GM19025 (cell line): ENCODE results near the gene ABCB4.

Experiments used
- ATAC-seq: cut with Tn5 transposase; IDR thresholded peaks from one replicate; pipeline ENCODE4 v1.9.1; 2021; ENCODE audit warnings: mild to moderate bottlenecking, low read depth, moderate library complexity; ENCODE audit not compliant: unreplicated experiment

ABCB4 gene

GRCh38 chr7:87427288-87427687 lies 48.2 kb downstream of the ABCB4 start:
- ATAC-seq: no peak

- peak; percentile 59 for ATAC-seq
Measured at GRCh38 chr7:87426160-87426559, 49.3 kb downstream of the ABCB4 start.

- no peak for ATAC-seq
Measured at GRCh38 chr7:87424075-87424474, 51.4 kb downstream of the ABCB4 start.

- ATAC-seq: no peak
Measured at GRCh38 chr7:87420173-87420572, 55.3 kb downstream of the ABCB4 start.

DNA sequence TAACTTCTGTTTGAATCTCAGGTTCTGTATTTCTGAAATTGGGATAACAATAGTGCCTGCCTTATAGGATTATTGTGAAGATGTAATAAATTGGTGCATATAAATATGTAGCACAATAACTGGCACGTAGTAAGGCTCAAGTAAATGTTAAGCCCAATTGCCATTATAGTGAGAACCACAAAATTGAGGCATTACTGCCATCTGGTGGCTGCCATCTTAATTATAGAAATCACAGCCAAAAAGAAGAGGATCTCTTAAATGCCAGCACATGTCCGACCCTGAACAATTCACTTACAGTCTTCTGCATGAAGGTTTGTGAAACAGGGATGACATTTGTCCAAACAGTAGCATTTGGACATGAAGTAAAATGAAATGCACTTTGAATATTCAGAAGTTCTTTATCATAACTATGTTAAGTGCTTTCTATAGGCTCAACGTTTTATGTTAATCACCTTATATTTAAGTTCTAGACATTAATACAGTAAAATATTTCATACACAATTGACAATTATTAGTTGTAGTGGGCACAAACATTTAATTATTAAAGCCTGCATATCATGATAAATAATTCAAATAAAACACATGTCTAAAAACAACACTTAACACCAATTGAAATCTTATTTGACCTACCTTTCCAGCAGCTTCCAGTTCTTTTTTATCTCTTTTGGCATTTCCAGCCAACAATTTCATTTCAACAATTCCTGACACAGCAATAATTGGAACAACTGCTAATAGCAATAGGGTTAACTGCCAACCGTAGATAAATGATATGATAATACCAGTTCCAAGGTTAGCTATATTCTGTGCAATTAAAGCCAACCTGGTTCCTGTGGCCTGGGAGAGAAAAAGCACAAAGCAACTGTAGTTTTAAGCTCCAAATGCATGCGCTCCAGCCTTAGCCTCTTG lies 58.5 kb downstream of the ABCB4 start:
- ATAC-seq: peak; percentile 66

DNA sequence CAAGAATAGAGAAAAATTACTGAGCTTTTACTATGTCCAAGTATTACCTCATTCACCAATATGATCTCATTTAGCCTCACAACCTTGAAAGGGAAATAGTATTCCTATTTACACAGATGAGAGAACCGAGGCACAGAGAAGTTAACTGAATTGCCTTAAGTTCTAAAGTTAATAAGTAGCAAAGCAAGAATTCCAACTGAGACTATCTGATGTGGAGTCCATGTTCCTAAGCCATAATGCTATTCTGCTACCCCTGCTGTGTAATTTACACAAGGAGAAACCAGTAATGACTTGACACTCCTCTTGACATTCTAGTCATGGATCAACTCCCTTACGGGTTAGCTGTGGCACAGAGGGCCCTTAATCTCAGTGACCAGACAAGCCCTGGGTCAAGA lies 60.7 kb downstream of the ABCB4 start:
- no peak for ATAC-seq

GRCh38 chr7:87413951-87414793 lies 61.3 kb downstream of the ABCB4 start:
- no peak for ATAC-seq

- ATAC-seq: no peak
Measured at GRCh38 chr7:87413029-87413428, 62.5 kb downstream of the ABCB4 start.

GRCh38 chr7:87411186-87411585 lies 64.3 kb downstream of the ABCB4 start:
- no peak for ATAC-seq

- ATAC-seq: no peak
Measured at GRCh38 chr7:87404674-87405073, 70.8 kb downstream of the ABCB4 start.

DNA sequence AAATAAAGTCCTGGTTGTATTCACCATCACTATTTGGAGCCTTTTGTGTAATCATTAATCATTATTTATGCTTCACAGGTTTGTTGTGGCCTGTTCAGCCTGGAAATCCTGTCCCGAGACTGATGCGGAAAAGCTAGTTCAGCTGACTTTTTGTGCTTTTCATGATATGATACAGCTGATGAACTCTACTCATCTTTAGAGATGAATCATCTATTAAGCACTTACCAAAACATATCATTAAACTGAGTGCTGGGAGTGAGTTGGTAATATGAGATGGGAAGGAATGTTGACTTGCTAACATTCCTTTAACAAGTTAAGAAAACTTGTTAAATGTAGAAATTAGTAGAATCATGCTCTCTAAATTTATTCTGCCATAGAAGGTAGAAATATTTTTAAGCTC lies 77.0 kb downstream of the ABCB4 start:
- ATAC-seq: no peak

DNA sequence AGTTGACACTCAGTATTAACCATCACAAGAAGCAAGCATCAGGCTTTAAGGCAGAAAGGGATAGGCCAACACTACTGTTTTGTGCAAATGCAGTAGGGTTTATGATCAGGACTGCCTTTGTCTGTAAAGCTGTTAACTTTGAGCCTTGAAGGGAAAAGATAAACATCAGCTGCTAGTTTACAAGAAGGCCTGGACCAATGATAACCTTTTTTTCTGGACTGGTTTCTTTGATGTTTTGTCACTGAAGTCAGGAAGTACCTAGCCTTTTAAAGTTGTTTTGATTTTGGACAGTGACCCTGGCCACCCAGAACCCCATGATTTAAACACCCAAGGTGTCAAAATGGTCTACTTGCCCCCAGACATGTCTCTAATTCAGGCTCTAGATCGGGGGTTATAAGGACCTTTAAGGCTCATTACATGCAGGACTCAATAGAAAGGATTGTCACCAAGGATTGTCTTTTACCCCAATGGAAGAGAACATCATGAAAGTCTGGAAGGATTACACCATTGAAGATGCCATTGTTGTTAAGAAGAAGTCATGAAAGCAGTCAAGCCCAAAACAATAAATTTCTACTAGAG lies 79.9 kb downstream of the ABCB4 start:
- no peak for ATAC-seq

DNA sequence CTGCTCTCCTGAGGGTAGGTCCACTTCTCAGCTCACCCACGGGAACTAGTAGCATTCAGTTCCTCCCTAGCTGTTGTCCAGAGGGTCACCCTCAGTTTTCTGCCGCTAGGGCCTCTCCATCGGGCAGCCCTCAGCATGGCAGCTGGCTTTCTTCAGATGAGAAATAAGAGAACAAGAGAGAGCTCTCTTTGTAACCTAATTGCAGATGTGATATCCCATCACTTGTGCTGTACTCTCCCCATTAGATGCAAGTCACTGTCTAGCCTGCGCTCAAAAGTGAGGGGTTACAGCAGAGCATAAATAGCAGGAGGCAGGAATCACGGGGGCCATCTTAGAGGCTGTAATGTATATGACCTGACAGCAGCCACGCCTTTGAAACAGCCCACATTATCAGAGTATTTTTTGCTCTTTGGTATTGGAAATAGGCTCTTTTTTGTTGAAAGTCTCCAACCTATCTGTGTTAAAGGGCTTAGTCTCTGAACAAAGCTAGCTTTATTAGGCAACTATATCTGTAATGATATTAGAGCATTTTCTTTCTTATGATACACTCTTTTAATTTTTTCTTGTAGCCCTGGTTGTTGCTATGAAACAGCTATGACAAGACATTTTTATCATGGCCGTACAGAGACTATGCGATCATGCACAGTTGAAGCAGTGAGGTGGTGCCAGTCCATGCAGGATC lies 84.3 kb downstream of the ABCB4 start:
- ATAC-seq: no peak

GRCh38 chr7:87380905-87381304 lies 94.6 kb downstream of the ABCB4 start:
- ATAC-seq: no peak

DNA sequence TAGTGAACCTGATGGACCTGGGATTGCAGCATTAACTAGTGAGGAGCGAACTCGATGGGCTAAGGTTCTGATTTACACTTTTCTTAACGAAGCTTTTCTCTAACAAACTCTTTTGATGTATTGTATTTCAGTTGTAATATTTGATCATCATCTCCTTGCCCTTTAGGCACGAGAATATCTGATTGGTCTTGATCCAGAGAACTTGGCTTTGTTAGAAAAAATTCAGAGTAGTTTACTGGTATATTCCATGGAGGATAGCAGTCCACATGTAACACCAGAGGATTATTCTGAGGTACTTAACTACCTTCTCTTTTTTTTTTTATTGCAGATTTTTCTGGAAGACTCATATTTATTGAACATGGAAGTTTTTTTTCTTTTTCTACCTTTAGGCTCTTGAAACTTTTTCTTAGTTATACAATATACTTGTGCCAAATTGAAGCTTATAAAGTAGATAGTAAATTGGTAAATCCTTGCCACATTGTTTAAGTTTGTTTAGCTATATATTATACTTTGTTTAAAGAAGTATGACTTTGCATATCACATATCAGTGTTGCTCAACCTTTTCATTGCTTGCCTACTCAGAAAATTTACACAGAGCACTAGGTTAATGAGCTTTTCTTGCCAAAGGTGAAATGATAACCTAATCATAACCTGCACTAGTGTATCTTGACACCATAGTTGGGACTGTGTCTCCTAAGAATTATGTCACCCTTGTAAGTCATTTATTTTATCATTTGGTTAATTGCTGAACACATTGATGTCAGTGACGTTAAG lies 99.6 kb downstream of the ABCB4 start:
- ATAC-seq: no peak

- no peak for ATAC-seq
Measured at GRCh38 chr7:87370660-87371180, 104.8 kb downstream of the ABCB4 start.

DNA sequence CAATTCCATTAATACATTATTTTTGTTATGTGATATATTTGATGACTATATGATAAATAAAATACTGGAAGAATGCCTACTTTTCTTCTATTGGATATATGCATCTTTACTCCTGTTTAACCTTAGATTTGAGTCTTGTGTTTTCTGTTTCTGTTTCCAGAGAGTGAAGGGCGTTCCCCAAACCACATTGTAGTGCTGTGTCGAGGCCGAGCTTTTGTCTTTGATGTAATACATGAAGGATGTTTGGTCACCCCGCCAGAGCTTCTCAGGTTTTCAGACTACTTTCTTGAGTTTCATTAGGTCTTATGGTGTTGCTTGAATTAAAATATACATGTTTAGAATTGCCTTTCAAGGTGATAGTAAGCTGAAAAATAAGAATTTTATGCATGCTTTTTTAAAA lies 106.3 kb downstream of the ABCB4 start:
- no peak for ATAC-seq

DNA sequence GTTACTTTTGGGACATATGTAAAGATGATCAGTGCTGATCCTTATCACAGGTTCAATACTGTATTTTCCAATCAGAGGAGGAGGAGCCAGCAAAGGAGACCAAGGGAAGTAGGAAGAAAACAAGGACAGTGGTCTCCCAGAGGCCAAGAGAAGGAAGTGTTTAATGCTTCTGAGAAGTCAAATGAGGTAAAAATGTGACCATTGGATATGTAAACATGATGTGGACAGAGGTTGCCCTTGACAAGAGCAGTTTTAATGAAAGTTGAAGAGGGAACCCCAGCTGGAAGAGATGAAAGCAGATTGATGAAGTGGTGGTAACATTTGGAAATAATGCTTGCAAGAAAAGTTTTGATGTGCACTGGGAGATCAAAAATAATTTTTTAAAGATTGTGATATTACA lies 111.2 kb downstream of the ABCB4 start:
- ATAC-seq: no peak

DNA sequence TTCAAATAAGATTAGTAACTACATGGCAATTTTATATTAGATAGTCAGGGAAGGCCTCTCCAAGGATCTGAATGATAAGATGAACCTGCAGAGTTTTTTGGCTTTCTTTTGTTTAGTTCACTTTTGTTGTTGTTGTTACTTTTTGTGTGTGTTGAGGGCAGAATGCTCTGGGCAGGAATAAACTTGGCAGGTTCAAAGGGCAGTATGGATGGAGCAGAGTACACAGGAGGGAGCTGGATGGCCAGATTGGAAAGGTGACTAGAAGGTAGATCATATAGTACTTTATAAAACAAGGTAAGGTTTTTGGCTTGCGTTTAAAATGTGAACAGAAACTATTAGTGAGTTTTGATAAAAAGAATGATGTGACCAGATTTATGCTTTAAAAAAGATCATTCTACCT lies 112.1 kb downstream of the ABCB4 start:
- ATAC-seq: no peak

- ATAC-seq: no peak
Measured at GRCh38 chr7:87361320-87361719, 114.2 kb downstream of the ABCB4 start.
